ENCODE measurements around the gene ZNF135. TPM values are rescaled to one million over a fixed set of nuclear protein-coding genes. Genes with fewer than 3 reads are reported as not detected.

The ZNF135 gene
- total RNA-seq = 13.4 TPM

GRCh38 chr19:58059003-58059670 is at the start of gene ZNF135:
ZNF135 (plus strand) TSS chr19:58059282; CDS start chr19:58060003, 721 bp downstream.

GRCh38 chr19:58033741-58034476 is 25.2 kb upstream of the ZNF135 start, which contains the start of gene ZSCAN1:
ZSCAN1 (plus strand) TSS chr19:58034025; CDS start chr19:58037837, 3,812 bp downstream.

GRCh38 chr19:58097781-58098681 is 38.9 kb downstream of the ZNF135 start, which contains the start of gene ZSCAN18:
ZSCAN18 (minus strand) TSS chr19:58098231; CDS start chr19:58090267, 7,964 bp downstream.

Other genes with a start within 250 kb of the ZNF135 start
- gene ZNF552, start 244.4 kb upstream of the ZNF135 start, total RNA-seq = 12.0 TPM
- gene ZNF587B, start 229.0 kb upstream of the ZNF135 start, total RNA-seq = 14.3 TPM
- gene ZNF587, start 209.4 kb upstream of the ZNF135 start, total RNA-seq = 33.0 TPM
- 29.5 TPM for gene ZNF814, start 170.2 kb upstream of the ZNF135 start, total RNA-seq
- gene ZNF417, start 142.7 kb upstream of the ZNF135 start, total RNA-seq = 33.2 TPM
- 47.1 TPM for gene ZNF418, start 123.9 kb upstream of the ZNF135 start, total RNA-seq
- 17.3 TPM for gene ZNF256, start 111.6 kb upstream of the ZNF135 start, total RNA-seq
- gene C19orf18, start 84.7 kb upstream of the ZNF135 start, total RNA-seq = not detected
- 45.0 TPM for gene ZNF606, start 56.5 kb upstream of the ZNF135 start, total RNA-seq
- 1.6 TPM for gene ZSCAN1, start 25.3 kb upstream of the ZNF135 start, total RNA-seq
- 126 TPM for gene ZSCAN18, start 38.9 kb downstream of the ZNF135 start, total RNA-seq
- gene ZNF329, start 91.5 kb downstream of the ZNF135 start, total RNA-seq = 34.8 TPM
- gene ZNF274, start 123.8 kb downstream of the ZNF135 start, total RNA-seq = 20.8 TPM
- 62.3 TPM for gene ZNF544, start 169.6 kb downstream of the ZNF135 start, total RNA-seq
- gene ZNF8, start 219.7 kb downstream of the ZNF135 start, total RNA-seq = 14.1 TPM
- gene ERVK3-1, start 246.1 kb downstream of the ZNF135 start, total RNA-seq = 27.9 TPM